Keratinocyte (primary cell): ENCODE measurements around the gene NRG3.

Source experiments
- CTCF ChIP-seq, 3 experiments: IDR thresholded peaks in 1 of 3; conservative IDR thresholded peaks in 1 of 3; optimal IDR thresholded peaks in 1 of 3; 2 replicates in 2 of 3; 3 replicates in 1 of 3; pipeline versions ENCODE3 to v1.5.1; 2011; ENCODE audit warnings: low read length in 3 of 3, mild to moderate bottlenecking in 3 of 3, moderate library complexity in 2 of 3, control low read depth in 1 of 3, inconsistent platforms in 1 of 3; ENCODE audit not compliant: insufficient read depth in 2 of 3; ENCODE audit errors: extremely low read depth in 1 of 3
- EZH2 ChIP-seq: IDR thresholded peaks from one replicate; pipeline ENCODE4 v1.6.1; 2012; ENCODE audit warnings: inconsistent platforms, mild to moderate bottlenecking, low read length, moderate library complexity

GRCh38 chr10:82625512-82626189 is 750.7 kb downstream of the NRG3 start:
- TF ChIP-seq CTCF (optimal IDR thresholded peaks at IDR 0.05 in 1 of 3, IDR thresholded peaks at IDR 0.05 in 1 of 3, conservative IDR thresholded peaks at IDR 0.05 in 1 of 3; ENCODE audit: extremely low read depth in 1 of 3, insufficient read depth in 2 of 3, low read length in 3 of 3) (no peak), EZH2 (no peak)
